Skeletal muscle satellite cell (primary cell): Measurements from ENCODE around the gene POGZ.

Experiments
- H3K27me3 ChIP-seq: 2 replicates; pipeline ENCODE4 v1.7.0; 2013; ENCODE audit warnings: low read length; ENCODE audit not compliant: control insufficient read depth, insufficient read depth
- H3K36me3 ChIP-seq: 2 replicates; pipeline ENCODE4 v1.7.0; 2013; ENCODE audit warnings: mild to moderate bottlenecking, control low read depth, low read length; ENCODE audit not compliant: insufficient read depth
- H3K4me1 ChIP-seq: 2 replicates; pipeline ENCODE4 v1.7.0; 2013; ENCODE audit warnings: low read length; ENCODE audit not compliant: control insufficient read depth, insufficient read depth
- H3K4me2 ChIP-seq: 2 replicates; pipeline ENCODE4 v1.7.0; 2013; ENCODE audit warnings: mild to moderate bottlenecking, low read length
- H3K4me3 ChIP-seq: 2 replicates; pipeline ENCODE4 v1.7.0; 2013; ENCODE audit warnings: low read length
- H3K9ac ChIP-seq: 2 replicates; pipeline ENCODE4 v1.7.0; 2013; ENCODE audit warnings: mild to moderate bottlenecking, low read depth, low read length, moderate library complexity
- H3K9me3 ChIP-seq: replicated peaks from 2 replicates; pipeline ENCODE4 v1.7.0; 2013; ENCODE audit warnings: mild to moderate bottlenecking, control low read depth, low read length

The POGZ gene

DNA sequence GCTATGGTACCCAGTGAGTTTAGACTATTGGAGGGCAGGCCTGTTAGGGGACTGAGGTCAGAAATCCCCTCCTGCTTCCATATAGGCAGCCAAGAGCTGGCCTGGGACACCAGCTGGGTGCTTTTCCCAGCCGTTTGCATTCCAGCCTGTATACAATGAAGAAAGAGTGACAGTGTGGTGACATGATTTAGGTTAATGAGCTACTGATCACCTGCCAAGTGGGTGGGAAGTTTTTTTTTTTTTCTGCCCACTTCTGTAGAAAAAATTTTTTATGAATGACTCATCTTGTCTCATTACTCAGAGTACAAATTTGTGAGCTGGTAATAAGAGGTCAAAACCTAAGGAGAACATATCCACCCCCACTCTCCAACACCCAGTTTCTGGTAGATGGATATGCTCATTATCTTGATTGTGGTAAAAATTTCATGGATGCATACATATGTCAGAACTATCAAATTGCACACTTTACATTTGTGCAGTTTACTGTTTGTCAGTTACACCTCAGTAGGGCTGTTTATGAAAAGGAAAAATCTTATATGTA lies 35.5 kb upstream of the POGZ start:
- Histone ChIP-seq H3K4me1 (peaks cover 15% of the 10 kb centered on the region), H3K27me3 (peaks cover 14% of the 10 kb centered on the region), H3K9me3 (no peaks in the 10 kb centered on the region), H3K4me3 (no peak overlapping the region), H3K4me2 (peak overlapping the region; percentile 37), H3K9ac (no peak overlapping the region), H3K36me3 (no peaks in the 10 kb centered on the region)

DNA sequence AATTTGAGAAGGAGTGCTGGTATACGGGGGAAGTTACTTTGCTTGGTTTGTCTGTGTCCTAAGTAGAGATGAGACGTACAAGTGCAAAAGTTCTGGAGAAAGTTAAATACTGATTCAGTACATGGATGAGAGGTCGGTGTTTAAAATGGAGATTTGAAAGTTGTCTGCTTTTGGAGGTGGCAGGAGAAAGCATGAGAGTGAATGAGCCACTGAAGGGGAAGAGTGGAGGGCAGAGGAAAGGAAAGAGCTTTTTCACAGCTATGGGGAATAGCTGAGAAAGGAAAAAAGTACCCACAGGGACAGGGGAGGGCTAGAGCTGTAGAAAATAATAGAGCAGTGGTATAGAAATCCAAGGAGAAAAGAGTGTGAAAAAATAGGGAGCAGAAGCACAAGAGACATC lies 33.7 kb upstream of the POGZ start:
- no peak overlapping the region for H3K4me3 ChIP-seq
- no peaks in the 10 kb centered on the region for H3K36me3 ChIP-seq
- no peaks in the 10 kb centered on the region for H3K9me3 ChIP-seq
- H3K4me1 ChIP-seq = peaks cover 15% of the 10 kb centered on the region
- no peak overlapping the region for H3K9ac ChIP-seq
- H3K27me3 ChIP-seq = peaks cover 4% of the 10 kb centered on the region
- H3K4me2 ChIP-seq = no peak overlapping the region

DNA sequence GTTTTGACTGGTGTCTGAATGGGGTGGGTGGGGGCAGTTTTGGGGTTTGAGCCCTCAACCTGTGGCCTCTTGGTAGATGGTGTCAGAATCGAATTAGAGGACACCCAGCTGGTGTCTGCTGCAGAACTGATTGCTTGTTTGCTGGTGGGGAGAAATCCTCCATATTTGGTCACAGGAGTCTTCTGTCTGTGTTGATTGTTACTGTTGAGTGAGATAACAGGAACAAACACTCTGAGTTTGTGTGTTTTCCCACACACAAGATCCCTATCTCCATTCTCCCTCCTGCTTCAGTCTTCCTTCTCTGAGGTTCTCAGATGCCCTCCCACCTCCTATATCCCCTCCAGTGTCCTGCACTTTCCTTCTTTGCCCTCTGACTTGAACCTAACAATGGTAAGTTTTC lies 32.8 kb upstream of the POGZ start:
- H3K4me3 ChIP-seq = no peak overlapping the region
- H3K27me3 ChIP-seq = peaks cover 4% of the 10 kb centered on the region
- H3K4me1 ChIP-seq = peaks cover 15% of the 10 kb centered on the region
- H3K9me3 ChIP-seq = no peaks in the 10 kb centered on the region
- H3K36me3 ChIP-seq = no peaks in the 10 kb centered on the region
- no peak overlapping the region for H3K9ac ChIP-seq
- no peak overlapping the region for H3K4me2 ChIP-seq

DNA sequence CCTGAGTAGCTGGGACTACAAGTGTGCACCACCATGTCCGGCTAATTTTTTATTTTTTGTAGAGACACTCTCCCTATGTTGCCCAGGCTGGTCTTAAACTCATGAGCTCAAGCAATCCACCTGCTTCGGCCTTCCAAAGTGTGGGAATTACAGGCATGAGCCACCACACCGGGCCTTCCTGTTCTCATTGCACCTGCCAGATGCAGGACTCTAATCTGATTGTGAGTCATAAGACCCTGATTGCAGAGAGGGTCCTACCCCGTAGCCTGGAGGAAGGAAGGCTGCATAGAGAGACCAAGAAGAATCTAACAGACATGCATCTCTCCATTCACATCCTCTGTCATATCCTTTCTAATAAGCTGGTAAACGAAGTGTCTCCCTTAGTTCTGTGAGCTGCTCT lies 32.3 kb upstream of the POGZ start:
- Histone ChIP-seq H3K27me3 (peaks cover 4% of the 10 kb centered on the region), H3K4me1 (peaks cover 15% of the 10 kb centered on the region), H3K9me3 (no peaks in the 10 kb centered on the region), H3K36me3 (no peaks in the 10 kb centered on the region), H3K4me3 (no peak overlapping the region), H3K9ac (no peak overlapping the region), H3K4me2 (no peak overlapping the region)

DNA sequence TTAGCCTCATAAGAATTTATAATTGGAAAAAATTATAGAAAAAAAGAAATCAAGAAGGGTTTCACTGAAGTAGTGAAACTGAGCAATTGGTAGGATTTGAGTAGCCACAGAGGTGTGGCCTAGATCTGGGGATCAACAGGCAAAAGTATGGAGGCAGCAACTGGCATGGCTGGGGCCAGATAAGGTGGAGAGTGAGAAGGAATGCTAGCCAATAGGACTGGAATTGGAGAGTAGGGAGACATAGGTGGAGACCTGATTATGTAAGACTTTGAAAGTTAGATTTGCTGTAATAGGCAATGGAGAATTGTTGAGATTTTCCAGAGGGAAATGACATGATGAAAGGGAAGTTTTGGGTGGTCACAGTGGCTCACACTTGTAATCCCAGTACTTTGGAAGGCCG lies 27.3 kb upstream of the POGZ start:
- Histone ChIP-seq H3K4me3 (no peak overlapping the region), H3K9ac (no peak overlapping the region), H3K9me3 (peaks cover 4% of the 10 kb centered on the region), H3K27me3 (no peaks in the 10 kb centered on the region), H3K36me3 (no peaks in the 10 kb centered on the region), H3K4me1 (no peaks in the 10 kb centered on the region), H3K4me2 (no peak overlapping the region)

DNA sequence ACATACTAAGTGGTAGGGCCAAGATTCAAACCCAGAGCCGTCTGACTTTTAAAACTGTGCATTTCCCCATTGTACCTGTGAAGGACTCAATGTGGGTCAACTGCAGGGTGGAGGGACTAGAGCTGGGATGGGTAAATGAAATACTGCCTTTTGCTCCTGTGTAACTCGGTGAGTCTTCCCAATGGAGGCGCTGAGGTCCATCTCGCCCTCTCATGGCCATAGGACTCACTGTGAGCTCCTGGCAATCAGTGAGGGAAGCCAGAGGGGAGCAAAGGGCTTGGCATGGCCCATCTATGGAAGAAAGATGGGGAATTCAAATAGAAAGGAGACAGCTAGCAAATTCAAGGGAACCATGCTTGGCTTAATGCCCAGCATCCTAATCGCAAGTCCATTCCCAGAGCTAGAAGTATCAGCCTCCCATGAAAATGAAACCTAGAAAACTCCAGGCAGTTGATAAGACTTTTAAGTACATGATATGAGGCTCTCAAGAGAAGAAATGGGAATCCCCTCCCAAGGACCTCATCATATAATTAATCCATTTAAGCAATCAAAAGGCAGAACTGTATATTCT lies 26.5 kb upstream of the POGZ start:
- Histone ChIP-seq H3K9ac (no peak overlapping the region), H3K9me3 (peaks cover 4% of the 10 kb centered on the region), H3K27me3 (no peaks in the 10 kb centered on the region), H3K4me3 (no peak overlapping the region), H3K4me2 (no peak overlapping the region), H3K4me1 (no peaks in the 10 kb centered on the region), H3K36me3 (no peaks in the 10 kb centered on the region)

DNA sequence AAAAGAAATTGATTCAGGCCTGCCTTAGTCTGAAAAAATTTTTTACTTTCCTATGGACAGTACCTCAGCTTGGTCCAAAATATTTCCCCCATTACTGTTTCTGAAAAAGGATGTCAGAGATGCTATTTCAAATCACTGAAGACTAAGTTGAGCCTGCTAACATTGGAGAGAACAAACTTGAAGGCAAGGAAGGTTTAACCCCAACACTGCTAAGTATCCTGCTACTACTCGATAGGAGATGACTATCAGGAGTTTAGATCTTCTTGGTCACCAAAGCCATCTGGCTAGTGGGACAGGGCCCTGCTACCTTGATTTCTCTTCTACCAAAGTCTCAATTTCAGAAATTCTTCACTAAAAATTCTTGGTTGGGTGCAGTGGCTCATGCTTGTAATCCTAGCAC lies 22.7 kb upstream of the POGZ start:
- no peaks in the 10 kb centered on the region for H3K27me3 ChIP-seq
- no peak overlapping the region for H3K4me3 ChIP-seq
- H3K36me3 ChIP-seq = no peaks in the 10 kb centered on the region
- no peaks in the 10 kb centered on the region for H3K4me1 ChIP-seq
- H3K9me3 ChIP-seq = peaks cover 4% of the 10 kb centered on the region
- H3K4me2 ChIP-seq = no peak overlapping the region
- no peak overlapping the region for H3K9ac ChIP-seq

DNA sequence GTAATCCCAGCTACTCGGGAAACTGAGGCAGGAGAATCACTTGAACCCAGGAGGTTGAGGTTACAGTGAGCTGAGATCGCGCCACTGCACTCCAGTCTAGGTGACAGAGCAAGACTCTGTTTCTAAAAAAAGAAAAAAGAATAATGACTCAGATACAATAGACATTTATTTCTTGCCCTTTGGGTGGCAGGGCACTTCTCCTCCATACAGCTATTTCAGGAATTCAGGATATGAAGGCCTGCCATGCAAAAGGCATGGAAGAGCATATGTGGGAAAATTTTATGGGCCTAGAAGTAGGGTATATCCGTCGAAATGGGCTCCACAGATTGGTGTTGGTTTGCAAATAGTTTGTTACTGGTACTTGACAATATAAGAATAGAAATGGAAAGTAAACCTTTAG lies 20.2 kb upstream of the POGZ start:
- no peak overlapping the region for H3K9ac ChIP-seq
- H3K4me2 ChIP-seq = no peak overlapping the region

DNA sequence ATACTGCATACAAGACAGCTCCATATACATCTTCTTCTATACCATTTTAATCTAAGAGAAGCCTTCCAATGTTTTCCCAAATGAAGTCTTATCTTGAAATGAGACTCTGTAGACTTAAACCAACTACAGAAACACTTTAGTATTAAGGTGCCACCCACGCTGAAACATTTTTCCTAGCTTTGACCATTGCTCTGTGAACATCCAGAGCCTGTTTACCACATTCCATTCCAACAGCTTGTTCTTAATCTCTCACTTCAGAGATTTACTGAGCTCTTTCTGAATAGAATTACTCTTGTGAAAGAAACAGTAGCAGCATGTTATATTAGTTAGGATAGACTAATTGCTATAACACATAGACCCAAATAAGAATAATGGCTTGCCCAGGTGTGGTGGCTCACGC lies 19.6 kb upstream of the POGZ start:
- H3K36me3 ChIP-seq = no peaks in the 10 kb centered on the region
- H3K4me2 ChIP-seq = no peak overlapping the region
- peaks cover 4% of the 10 kb centered on the region for H3K9me3 ChIP-seq
- no peak overlapping the region for H3K9ac ChIP-seq
- H3K4me1 ChIP-seq = no peaks in the 10 kb centered on the region
- no peaks in the 10 kb centered on the region for H3K27me3 ChIP-seq
- no peak overlapping the region for H3K4me3 ChIP-seq

More for the DNA sequence above, 20.2 kb upstream of the POGZ start:
- Histone ChIP-seq H3K27me3 (no peaks in the 10 kb centered on the region), H3K4me1 (no peaks in the 10 kb centered on the region), H3K4me3 (no peak overlapping the region), H3K36me3 (no peaks in the 10 kb centered on the region), H3K9me3 (peaks cover 4% of the 10 kb centered on the region)

DNA sequence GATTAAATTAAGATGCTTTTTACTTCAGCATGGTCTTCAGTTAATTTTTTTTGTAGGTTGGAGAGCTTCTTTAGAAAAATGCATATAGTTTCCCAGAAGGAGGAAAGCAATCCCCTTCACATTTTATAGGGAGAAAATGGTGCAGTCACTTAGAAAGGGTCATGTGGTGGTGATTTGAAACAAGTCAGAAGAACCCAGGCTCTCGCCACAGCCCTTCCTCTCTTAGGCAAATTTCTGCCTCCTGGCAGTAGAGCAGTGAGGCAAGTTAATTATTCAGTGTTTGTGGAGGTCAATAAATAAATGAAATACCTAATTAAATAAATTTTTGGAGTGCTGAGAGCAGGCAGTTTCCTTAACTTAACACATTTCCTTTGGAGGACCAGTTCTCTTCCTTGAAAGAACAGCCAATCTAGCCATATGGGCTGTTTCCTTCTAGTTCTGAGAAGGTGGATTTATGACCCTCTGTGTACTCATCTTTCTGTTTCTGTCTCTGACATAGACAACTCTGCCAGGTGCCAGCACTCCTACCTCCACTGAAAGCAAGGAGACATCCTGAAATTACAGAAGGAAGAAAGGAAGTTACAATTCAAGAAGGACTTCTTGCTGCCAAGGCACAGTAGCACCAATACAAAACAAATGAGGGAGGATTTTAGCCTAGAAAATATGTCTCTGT lies 19.0 kb upstream of the POGZ start:
- Histone ChIP-seq H3K36me3 (no peaks in the 10 kb centered on the region), H3K27me3 (no peaks in the 10 kb centered on the region), H3K4me2 (no peak overlapping the region), H3K4me3 (no peak overlapping the region), H3K4me1 (no peaks in the 10 kb centered on the region), H3K9ac (no peak overlapping the region), H3K9me3 (peaks cover 4% of the 10 kb centered on the region)

DNA sequence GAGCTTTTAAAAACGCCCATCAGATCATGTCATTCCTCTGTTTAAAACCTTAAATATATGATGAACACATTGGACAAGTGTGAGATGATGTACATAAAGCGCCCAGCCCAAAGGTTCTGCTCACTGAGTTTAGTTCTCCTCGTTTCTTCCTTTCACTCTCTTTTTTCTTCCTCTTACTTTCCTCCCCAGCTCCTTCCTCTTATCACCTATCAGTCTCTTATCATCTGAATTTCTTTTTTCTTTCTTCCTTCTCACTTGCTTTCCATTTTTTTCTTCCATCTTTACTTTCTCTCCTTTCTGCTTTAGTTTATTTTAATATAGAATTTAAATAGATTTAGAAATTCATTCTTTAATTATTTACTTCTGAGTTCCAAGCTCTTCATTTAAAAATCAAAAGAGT lies 17.8 kb upstream of the POGZ start:
- Histone ChIP-seq H3K27me3 (no peaks in the 10 kb centered on the region), H3K4me2 (no peak overlapping the region), H3K4me3 (no peak overlapping the region), H3K36me3 (no peaks in the 10 kb centered on the region), H3K9ac (no peak overlapping the region), H3K4me1 (no peaks in the 10 kb centered on the region), H3K9me3 (peaks cover 1% of the 10 kb centered on the region)

DNA sequence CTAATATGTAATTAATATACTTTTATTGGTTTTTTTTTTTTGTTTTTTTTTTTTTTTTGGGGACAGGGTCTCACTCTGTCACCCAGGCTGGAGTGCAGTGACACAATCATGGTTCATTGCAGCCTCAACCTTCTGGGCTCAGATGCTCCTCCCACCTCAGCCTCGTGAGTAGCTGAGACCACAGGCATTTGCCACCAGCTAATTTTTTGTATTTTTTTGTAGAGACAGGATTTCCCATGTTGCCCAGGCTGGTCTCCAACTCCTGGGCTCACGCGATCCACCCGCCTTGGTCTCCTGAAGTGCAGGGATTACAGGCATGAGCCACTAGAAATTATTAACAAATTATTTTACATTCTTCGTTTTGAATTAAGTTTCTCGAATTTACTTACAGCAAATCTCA lies 16.8 kb upstream of the POGZ start:
- H3K27me3 ChIP-seq = no peaks in the 10 kb centered on the region
- no peaks in the 10 kb centered on the region for H3K4me1 ChIP-seq
- no peak overlapping the region for H3K9ac ChIP-seq
- no peaks in the 10 kb centered on the region for H3K9me3 ChIP-seq
- no peak overlapping the region for H3K4me2 ChIP-seq
- no peak overlapping the region for H3K4me3 ChIP-seq
- no peaks in the 10 kb centered on the region for H3K36me3 ChIP-seq
